ENCODE data around the gene CDC27. TPM values are rescaled to one million over a fixed set of nuclear protein-coding genes. Genes with fewer than 3 reads are reported as not detected.

Gene CDC27
- total RNA-seq, 1 donor from 2014 or later = 112 TPM

- no peak for TF ChIP-seq CTCF (IDR thresholded peaks at IDR 0.05)
- no peak for DNase-seq (ENCODE audit: low spot score in 2 of 2)
- intact Hi-C loops (cut with DNase I) = no loop called here
- peak overlapping the region; percentile 95 to 100 for H3K4me3 ChIP-seq
- no peaks in the 10 kb centered on the region for H3K36me3 ChIP-seq
- H3K27ac ChIP-seq = peak overlapping the region; percentile 77 to 82
- peaks cover 0 to 7% of the 10 kb centered on the region in 2 donors for H3K4me1 ChIP-seq
- H3K27me3 ChIP-seq = no peaks in the 10 kb centered on the region
- no peaks in the 10 kb centered on the region for H3K9me3 ChIP-seq
Measured at GRCh38 chr17:47099451-47099986, 89.6 kb downstream of the CDC27 start.

DNA sequence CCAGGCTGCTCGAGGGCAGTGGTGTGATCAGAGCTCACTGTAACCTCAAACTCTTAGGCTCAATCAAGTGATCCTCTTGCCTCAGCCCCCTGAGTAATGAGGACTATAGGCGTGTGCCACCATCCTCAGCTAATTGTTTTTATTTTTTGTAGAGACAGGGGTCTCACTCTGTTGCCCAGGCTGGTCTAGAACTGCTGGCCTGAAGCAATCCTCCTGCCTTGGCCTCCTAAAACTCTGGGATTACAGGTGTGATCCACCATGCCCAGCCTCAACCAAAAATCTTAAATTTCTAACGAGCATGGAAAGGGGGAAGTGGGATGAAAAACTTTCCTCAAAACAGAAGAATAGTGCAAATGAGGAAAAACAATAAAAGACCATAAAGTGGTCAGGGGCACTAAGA is 92.8 kb downstream of the CDC27 start:
- no peaks in the 10 kb centered on the region for H3K9me3 ChIP-seq
- DNase-seq (ENCODE audit: low spot score in 2 of 2) = no peak
- no peaks in the 10 kb centered on the region for H3K36me3 ChIP-seq
- TF ChIP-seq CTCF (IDR thresholded peaks at IDR 0.05) = no peak
- H3K4me1 ChIP-seq = peaks cover 0 to 7% of the 10 kb centered on the region in 2 donors
- no peaks in the 10 kb centered on the region for H3K27me3 ChIP-seq
- H3K4me3 ChIP-seq = no peak overlapping the region
- no peak overlapping the region for H3K27ac ChIP-seq
- intact Hi-C loops (cut with DNase I) = no loop called here

DNA sequence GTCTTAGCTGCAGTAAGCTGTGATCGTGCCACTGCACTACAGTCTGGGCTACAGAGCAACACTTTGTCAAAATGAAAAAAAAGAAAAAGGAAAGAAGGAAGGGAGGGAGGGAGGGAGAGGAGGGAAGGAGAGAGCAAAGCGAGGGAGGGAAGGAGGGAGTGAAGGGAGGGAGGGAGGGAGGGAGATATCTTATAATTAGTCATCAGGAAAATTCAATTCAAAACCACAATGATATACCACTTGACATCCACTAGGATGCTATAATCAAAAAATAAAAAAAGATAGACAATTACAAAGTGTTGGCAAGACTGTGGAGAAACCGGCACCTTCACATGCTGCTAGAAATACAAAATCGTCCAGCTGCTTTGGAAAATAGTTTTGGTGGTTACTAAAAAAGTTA is 93.8 kb downstream of the CDC27 start:
- no peak for TF ChIP-seq CTCF (IDR thresholded peaks at IDR 0.05)
- no peak overlapping the region for H3K4me3 ChIP-seq
- intact Hi-C loops (cut with DNase I) = no loop called here
- H3K36me3 ChIP-seq = no peaks in the 10 kb centered on the region
- no peak for DNase-seq (ENCODE audit: low spot score in 2 of 2)
- H3K27ac ChIP-seq = no peak overlapping the region
- no peaks in the 10 kb centered on the region for H3K27me3 ChIP-seq
- H3K4me1 ChIP-seq = peaks cover 0 to 7% of the 10 kb centered on the region in 2 donors
- no peaks in the 10 kb centered on the region for H3K9me3 ChIP-seq

DNA sequence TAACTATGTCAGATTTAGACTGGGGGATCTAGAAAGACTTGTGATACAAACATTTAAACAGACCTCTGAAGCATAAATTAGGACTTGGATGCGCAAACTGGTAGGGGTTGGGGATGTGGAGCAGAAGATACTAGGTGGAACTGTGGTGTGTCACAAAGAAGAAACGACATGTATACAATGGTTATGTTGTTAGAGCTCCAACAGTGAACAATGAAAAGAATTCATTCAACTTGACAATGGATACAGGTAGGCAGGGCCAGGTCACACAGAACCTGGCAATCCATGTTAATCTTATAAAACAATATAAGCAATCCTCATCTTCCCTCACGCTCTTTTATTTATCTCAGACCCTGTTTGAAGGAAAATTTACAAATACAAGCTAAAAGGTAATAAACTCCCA is 102.0 kb downstream of the CDC27 start:
- DNase-seq (ENCODE audit: low spot score in 2 of 2) = no peak
- Histone ChIP-seq H3K36me3 (no peaks in the 10 kb centered on the region), H3K4me3 (no peak overlapping the region), H3K27me3 (no peaks in the 10 kb centered on the region), H3K9me3 (no peaks in the 10 kb centered on the region), H3K27ac (no peak overlapping the region), H3K4me1 (no peaks in the 10 kb centered on the region)
- intact Hi-C loops (cut with DNase I) = no loop called here
- no peak for TF ChIP-seq CTCF (IDR thresholded peaks at IDR 0.05)

DNA sequence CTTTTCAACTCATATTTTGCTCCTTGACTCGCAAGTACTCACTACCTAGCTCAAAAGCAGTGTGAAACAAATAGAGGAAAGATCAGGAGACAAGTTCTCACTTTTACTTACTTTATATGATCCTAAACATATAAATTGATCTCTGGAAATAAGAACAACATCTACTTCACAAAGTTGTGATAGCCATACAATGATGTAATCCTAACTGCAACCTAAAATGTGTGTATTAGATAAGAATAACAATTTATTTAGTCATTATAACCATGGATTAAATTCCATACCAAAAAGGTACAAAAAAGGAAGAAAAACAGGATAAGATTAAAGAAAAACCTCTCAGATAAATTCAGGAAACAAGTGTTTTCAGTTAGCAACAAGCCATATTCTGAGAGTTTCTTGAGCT is 103.4 kb downstream of the CDC27 start:
- Histone ChIP-seq H3K4me1 (no peaks in the 10 kb centered on the region), H3K27ac (no peak overlapping the region), H3K36me3 (no peaks in the 10 kb centered on the region), H3K9me3 (no peaks in the 10 kb centered on the region), H3K27me3 (no peaks in the 10 kb centered on the region), H3K4me3 (no peak overlapping the region)
- intact Hi-C loops (cut with DNase I) = no loop called here
- TF ChIP-seq CTCF (IDR thresholded peaks at IDR 0.05) = no peak
- no peak for DNase-seq (ENCODE audit: low spot score in 2 of 2)

DNA sequence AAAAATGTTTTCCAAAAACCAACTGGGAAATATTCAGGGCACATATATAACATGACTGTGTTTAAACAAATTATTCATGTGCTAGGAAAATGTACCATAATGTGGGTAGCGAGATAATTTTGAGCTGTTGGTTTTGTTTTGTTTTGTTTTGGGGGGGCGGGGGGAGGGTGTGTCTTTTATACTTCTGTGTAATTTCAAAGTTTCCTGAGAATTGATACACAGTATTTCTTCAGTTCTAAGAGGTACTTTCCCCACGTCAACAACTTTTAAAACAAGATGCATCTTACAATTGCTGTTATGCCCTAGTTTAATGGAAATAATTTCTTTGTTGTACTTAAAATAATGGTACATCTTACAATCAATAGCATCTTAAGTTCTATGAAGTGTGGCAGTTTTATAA is 110.3 kb downstream of the CDC27 start:
- no peaks in the 10 kb centered on the region for H3K27me3 ChIP-seq
- no peak for TF ChIP-seq CTCF (IDR thresholded peaks at IDR 0.05)
- H3K4me1 ChIP-seq = no peaks in the 10 kb centered on the region
- no peak overlapping the region for H3K4me3 ChIP-seq
- no peaks in the 10 kb centered on the region for H3K9me3 ChIP-seq
- no peak for DNase-seq (ENCODE audit: low spot score in 2 of 2)
- H3K36me3 ChIP-seq = no peaks in the 10 kb centered on the region
- H3K27ac ChIP-seq = no peak overlapping the region
- intact Hi-C loops (cut with DNase I) = no loop called here
